CD4-positive, alpha-beta T cell treated with Interleukin-1 beta for 1 hour (primary cell): ENCODE measurements around the gene RNF224.

Experiments
- DNase-seq, 2 donors: peaks; one replicate each; pipeline ENCODE4 v3.0.0-alpha.2; 2020 to 2022

RNF224 gene

DNA sequence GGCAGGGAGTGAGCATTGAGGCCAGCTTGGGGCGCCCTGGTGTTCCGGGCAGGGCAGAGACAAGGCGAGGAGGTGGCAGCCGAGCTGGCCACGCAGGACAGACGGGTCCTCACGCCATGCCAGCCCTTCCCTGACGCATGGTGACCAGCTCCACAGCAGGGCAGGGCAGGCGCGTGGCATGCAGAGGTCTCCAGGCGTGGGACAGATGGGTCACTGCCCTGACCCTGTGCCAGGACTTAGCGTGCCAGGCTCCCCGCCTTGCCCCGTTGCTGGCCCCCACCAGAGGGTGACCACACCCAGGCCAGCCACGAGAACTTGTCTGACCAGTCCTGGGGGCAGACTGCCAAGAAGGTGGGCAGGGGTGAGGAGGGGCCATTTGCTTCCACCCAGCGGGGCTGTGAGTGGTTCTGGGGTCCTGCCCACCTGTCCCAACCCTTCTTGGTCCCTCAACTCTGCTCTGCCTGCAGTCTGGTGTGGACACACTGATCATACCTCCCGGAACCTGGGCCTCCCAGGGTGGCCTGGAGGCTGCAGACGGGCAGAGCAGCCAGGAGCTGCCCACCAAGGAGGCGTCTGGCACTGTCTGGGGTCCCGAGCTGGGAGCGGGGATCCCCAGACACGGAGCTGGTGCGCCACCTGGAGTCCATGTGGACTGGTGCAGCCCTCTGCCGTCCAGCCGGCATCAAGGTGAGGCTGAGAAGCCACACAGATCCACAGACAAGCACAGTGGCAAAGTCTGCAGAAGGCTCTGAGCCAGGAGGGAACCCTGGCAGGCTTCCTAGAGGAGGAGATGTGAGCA, at the start of gene RNF224:
TSS of gene RNF224 (plus strand) at position 449 of the 799 bp plus-strand sequence. CDS start 834 bp downstream, outside the sequence.
- peak; percentile 82 to 84 for DNase-seq

DNA sequence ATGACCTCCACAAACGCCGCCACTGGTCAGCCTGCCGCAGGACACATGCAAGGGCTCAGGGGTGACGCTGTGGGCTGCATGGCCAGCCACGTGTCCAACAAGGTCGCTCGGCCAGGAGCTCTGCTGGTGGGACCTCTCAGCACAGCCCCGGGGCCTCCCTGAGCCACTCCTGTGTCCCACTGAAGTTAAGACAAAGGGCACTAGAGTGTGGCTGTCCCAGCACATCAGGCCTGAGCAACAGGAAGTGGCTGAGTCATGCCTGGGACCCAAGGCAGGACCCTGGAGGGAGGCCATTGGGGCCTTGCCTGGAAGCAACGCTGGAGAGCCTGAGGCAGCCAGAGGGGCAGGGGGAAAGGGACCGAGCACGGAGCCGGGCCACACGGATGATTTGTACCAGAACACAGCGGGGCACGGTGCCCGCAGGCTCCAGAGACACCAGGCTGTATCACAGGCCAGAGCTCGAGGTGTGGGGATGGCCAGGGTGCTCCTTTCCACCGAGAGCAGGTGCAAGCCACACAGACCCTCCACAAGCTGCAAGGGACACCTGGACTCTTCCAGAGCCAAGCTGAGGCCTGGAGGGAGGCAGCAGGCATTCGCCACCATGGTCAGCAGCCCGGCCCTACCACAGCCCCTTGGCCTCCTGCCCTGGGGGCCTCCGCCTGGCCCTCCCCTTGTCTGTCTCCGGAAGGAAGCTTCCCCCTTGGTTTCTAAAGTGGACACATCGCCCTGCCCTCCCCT, 48.9 kb upstream of the RNF224 start:
- no peak for DNase-seq

DNA sequence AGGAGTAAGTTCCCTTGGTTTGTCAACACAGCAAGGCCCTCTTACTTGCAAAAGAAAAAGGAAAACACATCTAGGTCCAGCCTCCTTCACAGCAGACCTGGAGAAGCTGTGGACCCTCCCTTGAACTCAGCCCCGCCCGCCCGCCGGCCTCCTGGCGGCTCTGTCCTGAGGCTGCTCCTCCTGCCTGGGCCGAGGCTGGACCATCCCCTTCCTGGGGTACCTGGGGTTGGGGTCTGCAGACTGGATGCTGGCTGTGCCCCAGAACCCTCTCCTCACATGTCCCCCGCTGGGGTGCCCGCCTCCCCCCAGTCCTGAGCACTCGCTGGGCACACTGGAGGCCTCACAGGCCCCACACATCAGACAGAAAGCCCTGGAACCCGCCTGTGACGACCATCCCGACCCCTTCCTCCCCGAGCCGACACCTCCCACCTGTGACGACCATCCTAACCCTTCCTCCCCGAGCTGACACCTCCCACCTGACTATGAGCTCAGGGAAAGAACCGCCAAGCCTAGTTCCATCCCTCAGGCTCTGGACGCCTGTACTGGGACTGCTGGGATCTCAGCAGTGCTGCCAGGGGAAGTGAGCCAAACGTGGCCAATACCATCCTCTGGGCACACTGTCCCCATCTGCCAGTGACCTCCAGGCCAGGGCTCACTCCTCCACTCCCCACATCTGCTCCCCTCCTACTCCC, 48.2 kb upstream of the RNF224 start:
- DNase-seq: no peak

DNA sequence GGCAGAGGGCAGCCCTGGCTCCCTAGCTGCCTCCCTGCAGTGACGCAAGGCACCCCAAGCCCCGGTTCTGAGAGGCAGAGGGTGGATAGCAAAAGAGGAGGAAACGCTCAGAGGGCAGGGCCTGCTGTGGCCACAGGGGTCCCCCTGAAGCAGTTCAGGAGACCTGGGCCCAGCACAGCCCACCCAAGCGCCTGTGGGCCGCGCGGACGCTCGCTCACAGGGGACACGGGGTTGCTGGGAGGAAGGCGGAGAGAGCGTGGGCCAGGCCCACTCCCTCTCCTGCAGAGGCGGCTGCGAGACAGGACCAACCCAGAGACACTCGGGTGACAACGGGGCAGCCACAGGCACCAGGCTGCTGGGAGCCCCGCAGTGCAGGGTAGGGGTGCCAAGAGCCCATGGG, 47.5 kb upstream of the RNF224 start:
- no peak for DNase-seq

DNA sequence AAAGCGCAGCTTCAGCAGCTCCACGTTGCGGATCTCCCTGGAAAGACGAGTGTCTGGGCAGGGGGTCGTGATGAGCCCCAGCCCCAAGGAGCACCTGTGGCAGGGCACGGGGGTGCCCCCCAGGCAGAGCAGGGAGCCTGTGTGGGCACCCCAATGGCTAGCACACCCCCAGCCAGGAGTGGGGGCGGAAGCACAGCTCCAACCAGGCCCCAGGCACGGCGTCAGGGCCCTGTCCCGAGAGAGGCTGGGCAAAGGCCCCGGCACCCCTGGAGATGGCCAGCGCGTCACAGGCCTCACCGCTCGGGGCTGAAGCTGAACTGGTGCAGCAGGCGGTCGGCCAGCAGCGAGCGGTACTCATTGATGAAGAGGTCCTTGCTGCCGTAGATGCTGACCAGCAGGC, 46.8 kb upstream of the RNF224 start:
- no peak for DNase-seq

DNA sequence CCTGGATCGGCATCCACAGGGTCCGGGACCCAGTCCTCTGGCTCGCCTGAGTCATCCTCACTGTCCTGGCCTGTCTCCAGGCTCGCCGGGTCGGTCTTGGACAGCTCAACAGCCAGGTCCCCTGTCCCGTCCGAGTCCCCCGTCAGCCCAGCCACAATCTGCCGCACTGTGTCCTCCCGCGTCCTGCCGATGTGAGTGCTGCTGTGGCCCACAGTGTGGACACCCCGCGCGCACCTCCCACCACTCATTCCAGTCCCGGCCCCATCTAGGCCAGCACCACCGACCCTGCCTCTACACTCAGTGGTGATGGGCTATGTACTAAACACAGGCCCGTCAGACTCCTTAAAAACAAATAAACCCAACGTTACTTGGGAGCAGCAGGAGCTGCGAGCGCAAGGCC, 45.6 kb upstream of the RNF224 start:
- DNase-seq: no peak

DNA sequence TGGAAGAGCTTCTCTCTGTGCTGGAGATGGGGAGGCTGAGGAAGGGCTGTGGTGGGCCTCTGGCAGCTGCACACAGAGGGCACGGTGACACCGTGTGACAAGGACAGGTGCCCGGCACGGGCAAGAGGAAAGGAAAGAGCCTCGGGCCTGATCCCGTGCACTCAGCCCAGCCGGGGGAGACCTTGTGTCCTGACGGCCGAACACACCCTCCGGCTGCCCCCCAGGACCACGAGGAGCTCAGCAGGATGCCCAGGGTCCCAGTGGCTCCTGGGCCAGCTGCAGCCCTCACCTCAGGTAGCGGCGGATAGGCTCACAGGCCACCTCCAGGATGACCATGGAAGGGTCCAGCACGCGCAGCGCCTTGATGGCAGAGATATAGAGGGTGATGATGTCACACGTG, 44.5 kb upstream of the RNF224 start:
- DNase-seq: no peak

DNA sequence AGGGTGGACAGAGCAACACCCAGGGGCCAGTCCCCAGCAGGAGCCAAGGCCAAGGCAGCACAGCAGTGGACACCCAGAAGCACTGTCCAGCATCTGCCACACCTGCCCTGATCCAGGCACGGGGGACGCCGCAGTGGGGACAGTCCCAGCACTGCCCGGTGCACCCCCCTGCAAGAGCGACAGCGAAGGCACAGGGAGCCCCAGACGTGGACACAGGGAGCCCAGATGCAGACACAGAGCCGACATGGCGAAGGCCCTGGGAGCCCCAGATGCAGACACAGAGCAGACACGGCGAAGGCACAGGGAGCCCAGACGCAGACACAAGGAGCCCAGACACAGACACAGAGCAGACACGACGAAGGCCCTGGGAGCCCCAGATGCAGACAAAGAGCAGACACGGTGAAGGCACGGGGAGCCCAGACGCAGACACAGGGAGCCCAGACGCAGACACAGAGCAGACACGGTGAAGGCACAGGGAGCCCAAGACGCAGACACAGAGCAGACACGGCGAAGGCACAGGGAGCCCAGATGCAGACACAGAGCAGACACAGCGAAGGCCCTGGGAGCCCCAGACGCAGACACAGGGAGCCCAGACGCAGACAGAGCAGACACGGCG, 43.2 kb upstream of the RNF224 start:
- DNase-seq: no peak

DNA sequence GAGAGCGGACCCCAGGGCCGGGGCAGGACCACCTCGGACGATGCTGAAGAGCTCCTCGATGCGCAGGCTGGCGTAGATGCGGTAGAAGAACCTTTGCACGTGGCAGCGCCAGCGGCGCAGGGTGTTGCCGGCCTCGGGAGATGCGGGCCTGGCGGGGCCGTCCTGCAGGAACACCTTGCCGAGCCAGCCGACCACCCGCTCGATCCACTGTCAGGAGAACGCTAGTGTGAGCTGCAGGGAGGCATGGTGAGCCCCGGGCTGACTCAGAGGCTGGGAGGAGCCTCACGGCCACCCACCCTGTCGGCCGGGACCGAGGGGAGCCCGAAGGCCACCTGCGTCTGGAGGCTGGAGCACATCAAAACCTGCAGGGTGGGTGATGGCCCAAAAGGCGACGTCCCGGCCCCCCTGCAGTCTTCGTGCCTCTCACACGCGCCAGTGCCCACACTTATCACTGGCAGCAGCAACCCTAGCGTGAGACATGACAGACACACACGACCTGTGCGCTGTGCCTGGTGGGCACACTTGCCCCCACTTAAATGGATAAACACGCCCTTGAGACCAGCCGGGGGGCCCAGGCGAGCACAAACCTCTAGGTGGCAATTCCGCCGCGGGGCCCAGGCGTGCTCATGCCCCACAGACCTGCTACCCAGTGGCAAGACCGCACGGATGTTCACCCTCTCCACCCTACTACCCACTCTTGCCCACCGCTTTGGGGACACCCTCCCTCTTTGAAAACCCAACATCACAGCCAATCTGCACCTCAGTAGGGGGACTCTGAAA, 42.2 kb upstream of the RNF224 start:
- no peak for DNase-seq

DNA sequence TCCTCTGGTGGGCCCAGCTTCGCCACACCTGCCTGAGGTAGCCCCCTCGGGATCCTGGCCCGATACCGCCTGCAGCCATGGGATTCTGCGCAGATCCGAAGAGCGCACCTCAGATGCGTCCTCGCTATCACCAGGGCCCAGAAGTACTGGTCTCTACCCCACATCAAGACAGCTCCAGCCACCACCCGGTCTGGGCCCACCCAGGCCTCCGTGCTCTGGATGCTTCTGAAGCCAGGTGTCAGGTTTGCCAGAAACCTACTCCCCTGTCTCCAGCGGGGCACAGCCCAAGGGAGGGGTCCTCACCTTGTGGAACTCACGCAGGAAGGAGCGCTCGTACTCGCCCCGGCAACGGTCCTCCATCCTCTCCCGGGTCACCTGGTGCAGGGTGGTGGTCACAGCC, 41.4 kb upstream of the RNF224 start:
- no peak for DNase-seq

DNA sequence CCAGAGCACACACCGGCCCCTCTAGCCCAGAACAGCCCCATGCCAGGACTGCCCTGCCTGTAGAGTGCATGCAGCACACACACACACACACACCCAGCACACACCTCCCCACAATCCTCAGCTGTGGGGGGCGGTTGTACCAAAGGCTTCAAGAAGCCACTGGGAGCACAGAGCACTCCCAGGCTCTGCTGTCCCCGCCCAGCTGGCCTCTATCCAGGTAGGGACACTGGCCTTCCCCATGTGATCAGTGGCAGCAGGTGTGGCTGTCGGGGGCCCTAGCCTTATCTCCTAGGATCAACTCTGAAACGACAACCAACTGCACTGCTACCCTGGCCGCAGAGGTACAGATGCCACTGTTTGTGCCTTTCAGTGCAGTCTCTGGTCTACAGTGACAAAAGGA, 40.9 kb upstream of the RNF224 start:
- no peak for DNase-seq

DNA sequence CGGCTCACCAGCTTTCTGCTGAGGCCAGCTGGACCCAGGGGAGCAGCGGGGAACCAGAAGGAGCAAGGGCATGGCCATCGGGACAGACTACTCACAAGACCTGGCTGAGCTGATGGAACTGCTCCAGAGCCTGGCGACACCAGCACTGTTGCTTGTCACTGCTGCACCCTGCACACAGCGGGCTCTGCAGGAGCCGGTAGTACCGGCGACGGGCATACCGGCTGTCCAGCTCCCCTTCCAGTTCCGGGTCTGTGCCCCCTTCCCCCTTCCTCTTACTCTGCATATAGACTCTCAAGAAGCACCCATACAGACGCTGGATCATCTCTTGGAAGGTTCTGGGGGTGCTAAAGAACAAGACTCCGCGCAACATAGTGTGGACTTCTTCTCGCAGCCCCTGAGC, 39.9 kb upstream of the RNF224 start:
- DNase-seq: no peak

DNA sequence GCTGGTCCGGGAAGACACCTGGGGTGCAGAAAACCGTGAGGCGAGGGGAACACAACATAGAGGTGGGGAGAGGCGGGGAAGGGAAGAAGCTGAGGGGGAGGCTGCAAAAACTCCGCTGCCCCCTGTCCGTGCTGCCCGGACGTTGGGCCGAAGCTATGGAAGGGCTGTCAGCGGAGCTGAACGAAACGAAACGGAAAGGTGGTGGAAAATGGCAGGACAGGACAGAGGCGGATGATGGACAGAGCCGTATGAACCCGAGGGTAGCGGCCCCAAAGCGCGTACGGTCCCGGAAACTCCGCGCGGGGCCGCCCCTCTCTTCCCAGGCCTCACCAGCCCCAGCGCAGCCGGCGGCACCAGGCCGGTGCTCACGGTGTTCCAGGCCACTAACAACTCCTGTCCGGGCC, 39.2 kb upstream of the RNF224 start:
- DNase-seq: no peak

DNA sequence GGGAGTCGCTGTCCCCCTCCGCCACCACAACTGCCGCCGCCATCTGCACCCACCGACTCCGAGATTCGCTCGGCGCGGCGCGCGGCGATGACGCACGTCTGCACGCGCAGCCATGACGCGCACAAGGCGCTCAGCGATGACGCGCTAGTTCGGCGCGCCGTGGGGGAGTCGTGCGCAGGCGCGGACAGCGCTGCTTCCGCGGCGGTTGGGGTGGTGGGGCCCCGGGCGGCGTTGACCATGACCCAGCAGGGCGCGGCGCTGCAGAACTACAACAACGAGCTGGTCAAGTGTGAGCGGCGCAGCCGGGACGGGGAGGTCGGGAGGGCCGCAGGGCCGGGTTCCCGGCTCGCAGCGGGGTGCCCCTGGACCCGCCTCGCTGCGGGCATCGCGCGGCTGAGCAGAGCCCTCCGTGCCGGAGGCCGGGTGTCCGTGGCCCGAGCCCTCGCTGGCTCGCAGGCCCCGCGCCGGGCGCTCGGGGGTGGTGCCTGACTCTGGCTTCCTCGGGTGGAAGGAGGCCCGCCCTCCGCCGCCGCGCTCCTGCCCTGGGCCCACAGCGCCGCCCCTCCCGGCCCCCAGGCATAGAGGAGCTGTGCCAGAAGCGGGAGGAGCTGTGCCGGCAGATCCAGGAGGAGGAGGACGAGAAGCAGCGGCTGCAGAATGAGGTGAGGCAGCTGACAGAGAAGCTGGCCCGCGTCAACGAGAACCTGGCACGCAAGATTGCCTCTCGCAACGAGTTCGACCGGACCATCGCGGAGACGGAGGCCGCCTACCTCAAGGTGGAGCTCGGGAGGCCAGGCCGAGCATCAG, 38.6 kb upstream of the RNF224 start, which contains the start of the genes ANAPC2 and SSNA1:
TSS of gene ANAPC2 (minus strand) at position 71 of the 807 bp plus-strand sequence. CDS start at position 43, 28 bp downstream.
TSS of gene SSNA1 (plus strand) at position 187 of the 807 bp plus-strand sequence. CDS start at position 238, 51 bp downstream.
- peak; percentile 93 to 94 for DNase-seq

DNA sequence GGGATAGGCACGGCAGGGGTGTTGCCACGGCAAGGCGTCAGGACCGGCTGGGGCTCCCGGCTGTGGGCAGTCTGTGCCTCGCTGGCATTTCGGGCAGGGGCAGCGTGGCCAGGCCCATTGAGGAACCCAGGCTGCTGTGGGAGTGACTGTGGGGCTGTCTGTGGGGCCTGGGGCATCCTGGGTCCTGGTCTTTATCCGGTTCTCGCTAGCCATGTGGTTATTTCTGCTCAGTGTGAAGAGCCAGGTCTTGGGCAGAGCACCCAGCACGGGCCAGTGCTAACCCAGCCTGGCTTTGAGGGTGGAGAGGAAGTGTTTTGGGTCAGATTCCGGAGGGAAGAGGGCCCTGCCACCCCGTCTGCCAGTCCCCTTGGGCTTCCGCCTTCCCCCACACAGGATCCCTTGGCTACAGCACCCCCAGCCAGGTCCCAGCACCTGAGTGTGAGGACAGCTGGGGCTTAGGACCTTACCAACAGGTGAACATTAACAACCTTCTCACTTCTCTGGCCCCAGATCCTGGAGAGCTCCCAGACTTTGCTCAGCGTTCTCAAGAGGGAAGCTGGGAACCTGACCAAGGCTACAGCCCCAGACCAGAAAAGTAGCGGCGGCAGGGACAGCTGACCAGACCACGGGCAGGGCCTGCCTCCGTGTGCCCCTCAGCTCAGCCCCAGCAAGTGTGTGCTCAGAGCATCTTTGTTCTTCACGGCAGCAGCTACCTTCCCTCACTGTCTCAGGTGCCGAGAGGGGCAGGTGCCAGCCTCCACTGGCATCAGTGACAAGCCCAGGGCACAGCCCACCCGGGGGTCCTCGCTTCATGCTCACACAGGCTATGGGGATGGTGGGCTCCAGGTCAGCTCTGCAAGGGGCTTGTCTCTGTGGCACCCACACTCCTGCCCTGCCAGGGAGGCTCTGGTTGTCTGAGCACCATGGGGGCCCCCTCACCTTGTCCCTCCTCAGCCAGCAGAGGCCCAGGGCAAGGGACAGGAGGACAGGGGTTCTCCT, 37.7 kb upstream of the RNF224 start:
- DNase-seq: no peak

DNA sequence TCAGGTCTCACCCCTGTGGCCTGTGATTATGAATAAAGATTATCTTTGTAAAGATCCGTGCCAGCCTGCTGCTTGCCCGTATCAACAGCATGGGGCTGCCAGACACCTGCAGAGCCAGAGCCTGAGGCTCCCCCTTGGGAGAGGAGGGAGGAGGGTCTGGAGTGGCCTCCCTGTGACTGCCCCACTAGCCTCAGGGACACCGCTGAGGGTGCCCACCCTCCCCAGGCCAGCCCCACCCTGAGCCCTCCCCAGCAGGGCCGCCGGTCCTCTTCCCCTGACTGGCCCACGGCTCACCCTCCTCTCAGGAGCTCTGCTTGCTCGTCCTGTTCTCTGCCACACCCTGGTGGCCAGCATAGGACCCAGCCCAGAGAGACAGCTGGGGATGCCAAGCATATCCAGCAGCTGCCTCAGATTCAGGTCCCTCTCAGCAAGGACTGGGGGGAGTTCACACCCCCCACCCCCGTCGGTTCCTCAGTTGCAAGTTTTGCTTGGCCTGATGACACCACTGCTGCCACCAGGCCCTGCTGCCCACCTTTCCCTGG, 36.9 kb upstream of the RNF224 start:
- no peak for DNase-seq

DNA sequence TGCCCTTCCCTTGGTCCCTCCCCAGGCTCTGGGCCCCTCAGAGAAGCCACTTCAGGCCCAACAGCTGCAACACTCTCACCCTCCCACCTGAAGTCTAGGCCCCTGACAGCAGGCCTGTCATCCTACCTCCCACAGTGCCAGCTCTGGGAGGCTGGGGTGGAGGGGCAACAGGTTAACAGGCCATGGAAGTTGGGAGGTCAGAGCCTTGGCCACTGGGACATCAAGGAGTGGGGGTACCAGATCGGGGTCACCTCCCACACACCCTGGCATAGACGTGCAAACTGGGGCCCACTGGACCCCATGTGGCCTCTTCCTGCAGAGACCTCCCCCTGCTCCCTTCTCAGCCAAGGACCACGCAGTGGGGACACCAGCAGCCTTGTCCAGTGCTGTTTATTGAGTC, 36.1 kb upstream of the RNF224 start:
- no peak for DNase-seq

DNA sequence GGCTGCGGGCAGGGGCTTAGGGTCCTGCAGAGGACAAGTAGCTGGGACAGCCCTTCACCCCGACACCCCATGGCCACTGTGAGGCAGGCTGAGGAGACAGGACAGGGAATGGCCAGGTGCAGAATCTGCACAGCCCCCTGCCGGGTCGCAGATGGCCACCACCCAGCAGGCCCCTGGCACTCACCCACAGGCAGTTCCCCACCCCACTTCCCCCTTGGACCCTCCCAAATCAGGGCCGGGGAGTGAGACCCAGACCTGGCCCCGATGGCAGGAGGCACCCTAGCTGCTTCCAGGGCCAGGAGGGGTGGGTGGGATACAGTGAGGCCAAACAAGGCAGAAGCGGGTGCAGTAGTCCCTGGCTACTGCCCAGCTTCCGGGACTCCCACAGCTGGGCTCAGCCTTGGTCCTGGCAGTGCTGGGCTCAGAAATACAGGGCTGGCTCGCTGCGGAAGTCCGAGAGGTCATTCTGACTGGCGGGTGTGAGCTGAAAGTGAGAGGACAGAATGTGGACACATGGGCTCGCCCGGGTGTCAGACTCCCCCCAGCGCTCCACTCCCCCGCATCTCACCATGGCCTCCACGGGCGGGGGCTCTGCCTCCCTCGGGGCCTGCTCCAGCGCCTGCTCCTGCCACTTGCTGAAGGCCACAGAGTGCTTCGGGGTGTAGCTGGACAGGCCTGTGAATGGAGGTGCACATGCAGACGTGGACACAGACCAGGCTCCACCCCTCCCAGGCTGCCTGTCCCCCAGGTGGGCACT, 35.4 kb upstream of the RNF224 start:
- DNase-seq: no peak

DNA sequence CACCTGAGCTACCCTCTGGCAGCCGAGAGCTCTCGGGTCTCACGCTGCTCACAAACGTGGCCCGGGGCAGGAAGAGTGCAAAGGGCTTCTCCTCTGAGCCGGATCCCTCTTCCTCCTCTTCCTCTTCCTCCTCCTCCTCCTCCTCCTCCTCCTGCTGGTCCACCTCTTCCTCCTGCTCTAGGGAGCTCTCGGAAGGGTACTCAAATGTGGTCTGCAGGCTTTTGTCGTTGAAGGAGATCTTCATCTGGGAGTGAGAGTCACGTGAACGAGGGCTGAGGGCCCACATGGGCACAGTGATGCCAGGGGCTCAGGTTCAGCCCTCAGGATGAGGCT, 34.9 kb upstream of the RNF224 start:
- DNase-seq: no peak
